Measurements from ENCODE around the gene BLMH. TPM values are rescaled to one million over a fixed set of nuclear protein-coding genes. Genes with fewer than 3 reads are reported as not detected.
A peak's percentile ranks its signal among the peaks of the same experiment; 100 is the strongest.
"Not testable (repeated sequence)": the region's sequence is repeated elsewhere in the genome, so short reads cannot be mapped to it uniquely, and the experiment has no call there.

Gene BLMH
- total RNA-seq, 2 donors from 2014 or later = 38.3 to 54.7 TPM

DNA sequence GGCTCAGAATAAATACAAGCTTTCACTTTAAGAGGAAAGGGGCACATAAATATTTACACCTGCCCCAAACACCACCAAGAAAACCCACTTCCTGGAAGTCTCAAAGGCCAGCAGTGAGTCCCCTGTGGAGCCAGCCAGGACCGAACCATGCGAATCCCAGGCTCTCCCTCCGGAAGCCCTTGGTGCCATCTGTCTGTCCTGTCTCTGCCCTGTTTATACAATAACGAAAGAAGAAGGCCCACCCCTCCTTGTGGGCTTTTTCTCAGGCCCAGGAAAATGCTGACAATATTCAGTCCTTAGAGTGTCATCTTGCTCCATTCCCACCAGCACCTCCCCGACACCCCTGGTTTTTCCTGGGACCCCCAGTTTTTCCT is 52.7 kb downstream of the BLMH start:
- ATAC-seq (no peak), DNase-seq (ENCODE audit: low spot score in 2 of 2) (no peak)
- no peaks in the 10 kb centered on the region for H3K9me3 Mint-ChIP-seq
- no peak overlapping the region for H3K27ac Mint-ChIP-seq
- H3K36me3 Mint-ChIP-seq = peaks cover 0 to 4% of the 10 kb centered on the region in 2 donors

DNA sequence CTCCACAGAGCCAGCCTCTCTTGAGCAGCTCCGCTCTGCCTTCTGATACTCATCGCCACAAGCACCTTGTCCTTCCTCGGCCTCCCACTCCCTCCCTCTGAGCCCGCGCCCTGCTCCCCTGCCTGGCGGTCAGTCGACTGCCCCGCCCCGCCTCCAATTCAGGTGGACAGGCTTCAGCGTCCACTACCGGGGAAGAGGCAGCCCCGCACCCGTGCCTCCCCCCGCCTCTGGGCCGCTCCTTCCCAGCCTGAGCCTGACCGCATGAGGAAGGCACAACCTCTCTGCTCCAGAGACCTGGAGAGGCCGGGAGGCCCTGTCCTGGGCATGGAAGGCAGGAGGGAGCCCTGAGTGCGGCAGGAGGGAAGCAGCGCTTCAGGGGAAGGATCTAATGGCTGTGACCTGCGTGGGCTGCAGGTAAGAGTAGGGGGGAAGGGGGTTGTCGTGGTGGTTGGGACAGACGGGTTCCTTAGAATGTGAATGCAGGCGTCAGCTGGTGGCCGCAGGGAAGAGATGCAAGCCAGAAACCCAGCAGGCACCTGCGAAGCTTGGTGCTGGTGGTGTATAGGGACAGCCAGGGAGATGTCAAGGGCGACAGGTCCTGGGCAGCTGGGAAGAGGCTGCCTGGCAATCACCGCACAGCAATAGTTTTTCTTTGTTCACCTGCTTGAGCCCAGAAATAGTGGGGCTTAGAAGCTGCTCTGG is 53.2 kb downstream of the BLMH start:
- Mint-ChIP-seq H3K27ac (no peak overlapping the region), H3K36me3 (peaks cover 0 to 4% of the 10 kb centered on the region in 2 donors)

DNA sequence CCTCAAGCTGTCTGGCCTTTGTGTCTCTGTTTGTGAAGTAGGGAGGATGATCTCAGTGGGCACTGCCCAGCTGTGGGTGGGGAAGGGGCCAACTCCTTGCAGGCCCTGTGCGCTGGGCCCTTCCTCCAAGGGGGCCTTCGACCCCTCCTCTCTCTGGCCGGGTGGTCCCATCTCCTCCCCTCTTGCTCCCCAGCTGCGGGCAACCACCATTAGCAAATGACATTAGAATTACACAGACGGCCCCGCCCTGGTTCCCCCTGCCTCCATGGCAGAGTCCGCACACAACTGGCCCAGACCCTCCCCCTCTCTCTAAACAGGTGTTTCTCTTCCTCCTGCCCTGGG is 53.8 kb downstream of the BLMH start:
- no peak for DNase-seq (ENCODE audit: low spot score in 2 of 2)
- no peak overlapping the region for H3K27ac Mint-ChIP-seq
- ATAC-seq = no peak

More for the DNA sequence above, 53.2 kb downstream of the BLMH start:
- ATAC-seq (no peak), DNase-seq (ENCODE audit: low spot score in 2 of 2) (no peak)
- no peaks in the 10 kb centered on the region for H3K9me3 Mint-ChIP-seq

DNA sequence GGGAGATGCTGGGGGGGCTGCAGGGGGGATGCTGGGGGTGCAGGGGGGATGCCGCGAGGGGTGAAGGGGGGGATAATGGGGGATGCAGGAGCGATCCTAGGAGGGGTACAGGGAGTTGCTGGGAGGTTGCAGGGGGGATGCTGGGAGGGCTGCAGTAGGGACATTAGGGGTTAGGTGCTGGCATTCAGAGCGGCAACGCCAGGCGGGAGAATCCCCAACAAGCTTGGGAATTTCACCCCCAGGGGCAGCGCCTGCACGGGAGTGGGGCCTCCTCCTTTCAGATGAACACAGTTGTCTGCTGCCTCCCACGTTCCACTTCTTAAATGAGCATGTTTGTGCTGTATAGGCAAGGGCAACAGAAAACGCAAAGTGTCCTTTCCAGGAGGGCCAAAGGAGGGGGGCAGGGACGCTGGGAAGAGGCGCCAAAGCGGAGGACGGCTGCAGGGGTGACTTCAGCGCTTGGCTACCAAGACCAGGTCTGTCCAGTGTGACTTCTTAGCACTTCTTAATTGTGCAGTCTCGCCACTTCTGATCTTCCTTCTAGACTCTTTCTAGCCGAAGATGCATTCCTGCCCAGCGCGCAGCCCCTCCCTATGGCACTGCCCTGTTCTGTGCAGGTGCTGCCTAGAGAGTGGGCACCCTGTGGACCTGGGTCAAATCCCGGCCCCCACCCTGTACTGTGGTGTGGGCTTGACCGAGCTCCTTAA is 54.3 kb downstream of the BLMH start:
- H3K9me3 Mint-ChIP-seq = no peaks in the 10 kb centered on the region
- ATAC-seq (peak in 1 of 2 donors; percentile 15), DNase-seq (ENCODE audit: low spot score in 2 of 2) (no peak)
- H3K27ac Mint-ChIP-seq = no peak overlapping the region
- H3K36me3 Mint-ChIP-seq = peaks cover 0 to 4% of the 10 kb centered on the region in 2 donors

More for the DNA sequence above, 53.8 kb downstream of the BLMH start:
- Mint-ChIP-seq H3K9me3 (no peaks in the 10 kb centered on the region), H3K36me3 (peaks cover 0 to 4% of the 10 kb centered on the region in 2 donors)

DNA sequence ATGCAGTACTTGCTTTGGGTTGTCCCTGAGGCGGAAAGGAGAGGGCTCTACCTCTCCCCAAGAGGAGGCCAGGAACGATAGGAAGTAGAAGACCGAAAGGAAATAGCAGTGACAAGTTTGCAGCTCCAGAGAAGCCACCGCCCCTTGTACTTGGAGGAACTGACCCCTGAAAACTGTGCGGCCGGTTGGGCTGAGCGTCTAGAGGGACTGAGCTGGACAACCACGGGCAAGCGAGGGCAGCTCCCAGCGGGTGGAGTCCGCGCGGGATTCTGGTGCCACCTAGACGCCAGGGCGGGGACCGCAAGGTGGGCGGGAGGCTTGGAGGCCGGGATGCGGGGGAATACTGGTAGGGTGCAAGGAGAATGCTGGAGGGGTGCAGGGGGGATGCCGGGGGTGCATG is 55.0 kb downstream of the BLMH start:
- peak in 1 of 2 donors; percentile 46 for ATAC-seq
- Mint-ChIP-seq H3K9me3 (no peaks in the 10 kb centered on the region), H3K27ac (no peak overlapping the region), H3K36me3 (peaks cover 0 to 4% of the 10 kb centered on the region in 2 donors)
- DNase-seq (ENCODE audit: low spot score in 2 of 2) = peak in 1 of 2 donors; percentile 29

DNA sequence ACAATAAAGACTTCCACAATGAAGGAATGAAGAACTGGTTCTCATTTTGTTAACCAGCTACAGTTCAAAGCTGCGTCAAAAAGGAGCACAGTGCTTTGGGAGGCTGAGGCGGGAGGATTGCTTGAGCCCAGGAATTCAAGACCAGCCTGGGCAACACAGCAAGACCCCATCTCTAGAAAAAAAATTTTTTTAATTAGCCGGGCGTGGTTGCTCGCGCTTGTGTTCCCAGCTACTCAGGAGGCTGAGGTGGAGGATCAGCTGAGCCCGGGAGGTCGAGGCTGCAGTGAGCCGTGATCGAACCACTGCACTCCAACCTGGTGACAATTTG is 55.5 kb downstream of the BLMH start:
- H3K36me3 Mint-ChIP-seq = peaks cover 0 to 4% of the 10 kb centered on the region in 2 donors
- DNase-seq (ENCODE audit: low spot score in 2 of 2) (no peak), ATAC-seq (no peak)
- no peak overlapping the region for H3K27ac Mint-ChIP-seq
- no peaks in the 10 kb centered on the region for H3K9me3 Mint-ChIP-seq

DNA sequence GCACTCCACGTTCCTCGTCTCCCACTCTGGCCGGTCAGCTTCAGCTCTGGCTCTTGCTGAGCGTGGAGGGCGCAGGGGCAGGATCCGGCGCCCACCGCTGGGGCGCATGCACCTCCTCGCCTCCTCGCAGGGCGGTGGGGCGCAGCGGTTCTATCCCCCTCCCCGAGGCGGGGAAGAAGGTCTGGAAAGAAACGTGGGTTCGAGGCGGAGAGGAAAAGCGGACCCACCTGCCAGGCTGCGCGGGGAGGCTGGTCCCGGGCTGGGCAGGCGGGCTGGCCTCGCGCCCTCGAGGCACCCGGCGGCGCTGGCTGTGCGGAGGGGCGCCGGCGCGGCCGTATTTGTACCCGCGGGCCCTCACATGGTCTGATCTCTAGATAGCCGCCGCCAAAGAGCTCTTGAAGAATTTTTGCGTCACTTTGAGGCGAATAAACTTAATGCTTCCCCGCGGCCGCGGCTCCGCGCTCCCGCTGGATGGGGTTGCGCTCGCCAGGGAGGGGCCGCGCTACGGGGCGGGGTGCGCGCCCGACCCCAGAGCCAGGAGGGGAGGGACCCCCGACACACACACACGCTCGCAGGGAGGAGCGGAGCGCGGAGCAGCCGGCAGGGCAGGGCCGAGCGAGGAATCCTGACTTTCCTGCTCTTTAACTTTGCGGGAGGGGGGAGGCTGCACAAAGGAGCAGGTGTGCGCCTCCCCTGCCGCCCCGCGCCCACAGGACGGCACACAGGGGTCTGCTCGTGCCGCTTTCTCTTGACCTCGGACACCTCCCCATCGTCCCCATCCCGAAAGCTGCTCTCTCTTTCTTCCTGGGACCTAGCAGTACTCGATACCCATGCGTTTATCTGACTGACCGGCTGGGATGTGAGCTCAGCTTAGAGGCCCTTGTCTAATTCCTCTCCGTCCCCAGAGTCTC is 56.1 kb downstream of the BLMH start, which contains the start of gene SLC6A4:
TSS of gene SLC6A4 (minus strand) at position 312 of the 911 bp plus-strand sequence. CDS start 13,739 bp downstream, outside the sequence.
- DNase-seq (ENCODE audit: low spot score in 2 of 2) (no peak), ATAC-seq (peak in 1 of 2 donors; percentile 35)
- Mint-ChIP-seq H3K27ac (no peak within 1 kb of the TSS), H3K36me3 (peaks cover 0 to 4% of the 10 kb centered on the region in 2 donors), H3K9me3 (no peaks in the 10 kb centered on the region)

DNA sequence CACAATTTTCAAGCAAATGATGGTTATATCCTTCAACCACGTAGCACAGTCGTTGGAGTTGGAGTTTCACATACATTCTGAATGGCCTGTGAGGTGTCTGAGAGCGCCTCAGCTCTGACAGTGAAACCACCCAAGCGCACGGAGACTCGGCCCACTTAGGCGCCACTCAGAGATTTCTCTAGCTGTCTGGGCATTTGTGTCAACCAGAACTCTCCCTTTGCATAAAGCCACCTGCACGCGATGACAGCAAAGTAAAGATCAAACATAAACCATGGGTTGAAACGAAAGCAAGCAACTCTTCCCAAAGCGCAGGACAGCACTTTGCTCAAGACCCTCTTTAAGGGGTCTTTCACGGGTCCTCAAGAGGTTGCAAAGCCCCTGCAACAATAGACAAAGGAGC is 56.8 kb downstream of the BLMH start:
- H3K27ac Mint-ChIP-seq = no peak overlapping the region
- no peaks in the 10 kb centered on the region for H3K9me3 Mint-ChIP-seq
- peak in 1 of 2 donors; percentile 44 for ATAC-seq
- no peak for DNase-seq (ENCODE audit: low spot score in 2 of 2)
- H3K36me3 Mint-ChIP-seq = peaks cover 0 to 4% of the 10 kb centered on the region in 2 donors

DNA sequence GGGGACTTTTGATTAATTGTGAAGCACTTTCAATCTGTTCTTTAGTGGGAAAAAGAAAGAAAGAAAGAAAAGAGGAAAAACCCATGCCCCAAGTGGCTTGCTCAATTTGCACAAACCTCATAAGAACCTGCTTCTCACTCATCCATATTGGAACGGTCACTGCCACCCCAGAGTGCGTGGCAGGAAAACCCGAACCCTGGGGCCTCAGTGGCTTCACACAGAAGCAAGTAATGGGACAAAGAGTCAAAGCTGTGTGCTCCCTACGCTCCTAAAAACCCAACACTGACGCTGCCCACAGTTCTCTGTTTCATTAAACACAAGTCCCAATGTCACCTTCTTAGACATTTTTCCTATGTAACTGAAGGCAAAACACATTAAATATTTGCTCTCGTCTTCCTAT is 57.4 kb downstream of the BLMH start:
- DNase-seq (ENCODE audit: low spot score in 2 of 2) (no peak), ATAC-seq (no peak)
- Mint-ChIP-seq H3K9me3 (no peaks in the 10 kb centered on the region), H3K27ac (no peak overlapping the region), H3K36me3 (peaks cover 0 to 4% of the 10 kb centered on the region in 2 donors)

DNA sequence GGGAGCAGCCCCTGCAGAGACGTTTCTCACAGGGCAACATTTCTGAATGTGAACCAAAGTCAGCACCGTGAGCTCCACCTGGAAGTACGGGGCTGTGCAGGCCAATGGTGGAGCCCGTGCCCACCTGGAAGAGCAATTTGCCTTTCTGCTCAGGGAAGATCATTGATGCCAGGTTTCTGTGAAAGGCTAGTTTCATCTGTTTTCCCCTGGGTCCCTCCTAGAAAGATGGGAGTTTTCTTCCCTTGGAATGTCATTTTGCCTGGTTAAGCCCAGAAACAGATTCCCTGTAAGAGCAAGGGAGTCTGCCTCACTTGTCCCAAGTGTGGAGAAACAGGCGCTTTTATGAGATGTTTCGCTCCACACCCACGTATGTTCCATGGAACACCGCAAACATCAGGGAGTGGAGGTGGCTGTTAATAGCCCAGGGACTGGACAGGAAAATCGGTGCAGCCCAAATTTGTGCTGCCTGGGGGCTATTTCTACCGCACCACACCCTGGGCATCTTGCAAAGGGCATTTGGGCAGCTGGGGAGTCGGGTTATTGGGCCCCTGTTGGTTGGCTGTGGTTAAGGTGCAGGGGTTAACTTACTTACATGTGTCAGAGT is 58.8 kb downstream of the BLMH start:
- no peak for ATAC-seq
- Mint-ChIP-seq H3K36me3 (peaks cover 0 to 4% of the 10 kb centered on the region in 2 donors), H3K27ac (no peak overlapping the region), H3K9me3 (no peaks in the 10 kb centered on the region)
- no peak for DNase-seq (ENCODE audit: low spot score in 2 of 2)

DNA sequence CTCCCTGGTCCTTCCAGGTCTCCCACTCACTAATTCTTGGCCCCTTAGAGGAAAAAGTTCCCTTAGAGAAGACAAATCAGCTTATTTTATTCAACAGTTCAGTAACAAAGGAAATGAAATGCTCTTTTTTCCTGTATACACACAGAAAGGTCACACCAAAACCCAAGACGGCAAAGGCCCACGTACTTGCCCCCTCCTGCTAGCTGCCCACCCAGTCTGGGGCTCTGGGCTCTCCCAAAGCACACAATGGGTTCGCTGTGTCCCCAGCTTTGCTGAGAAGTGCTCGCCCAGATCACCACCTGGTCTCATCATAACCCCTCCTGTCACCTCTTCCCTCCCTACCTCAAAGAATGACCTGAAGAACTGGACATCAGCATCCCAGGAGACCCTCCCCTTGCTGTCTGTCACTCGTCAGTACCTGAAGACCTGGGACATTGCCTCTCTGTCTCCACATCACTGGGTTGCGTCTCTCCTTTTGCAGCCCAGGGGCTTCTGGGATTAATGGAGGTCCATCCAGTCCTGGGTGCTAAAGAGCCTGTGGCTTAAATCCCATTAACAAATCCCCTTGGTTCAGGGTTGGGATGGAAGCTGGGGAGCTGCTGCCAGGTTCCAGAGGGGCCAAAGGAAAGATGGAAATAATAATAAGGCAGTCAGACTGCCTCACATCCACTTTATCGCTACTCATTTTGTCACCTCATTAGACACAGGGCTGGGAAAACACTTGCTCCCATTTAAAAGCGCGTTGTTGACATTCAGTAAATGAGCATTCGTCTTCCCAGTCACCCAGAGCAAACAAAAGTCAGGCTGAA is 59.5 kb downstream of the BLMH start:
- ATAC-seq (no peak), DNase-seq (ENCODE audit: low spot score in 2 of 2) (no peak)
- Mint-ChIP-seq H3K36me3 (peaks cover 0 to 4% of the 10 kb centered on the region in 2 donors), H3K27ac (no peak overlapping the region), H3K9me3 (no peaks in the 10 kb centered on the region)

DNA sequence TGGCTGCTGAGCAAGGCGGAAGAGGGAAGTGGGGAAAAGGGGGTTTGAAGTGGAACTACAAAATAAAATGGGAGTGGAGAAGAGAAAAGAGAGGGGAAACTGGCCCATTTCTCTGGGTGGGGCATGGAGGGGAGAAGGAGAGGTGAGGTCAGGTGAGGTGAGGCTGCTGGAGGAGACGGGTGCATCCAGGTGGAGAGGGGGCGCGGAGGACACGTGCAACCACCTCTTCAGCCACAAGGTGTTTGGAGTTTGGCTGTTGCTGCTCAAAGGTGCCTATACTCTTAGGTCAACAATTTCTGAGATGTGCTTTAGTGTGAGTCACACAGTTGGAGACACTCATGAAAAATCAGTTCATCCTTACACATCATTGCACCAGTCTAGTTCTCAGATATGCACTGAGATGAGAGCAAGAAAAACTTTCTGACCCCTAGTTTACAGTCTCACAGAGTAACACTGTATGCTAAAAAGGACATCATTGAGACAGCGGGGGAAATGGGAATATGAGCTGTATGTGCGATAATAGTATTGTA is 61.1 kb downstream of the BLMH start:
- peak overlapping the region in 1 of 2 donors; percentile 24 for H3K27ac Mint-ChIP-seq
- peaks cover 0 to 4% of the 10 kb centered on the region in 2 donors for H3K36me3 Mint-ChIP-seq
- no peaks in the 10 kb centered on the region for H3K9me3 Mint-ChIP-seq
- DNase-seq (ENCODE audit: low spot score in 2 of 2) (no peak), ATAC-seq (no peak)

DNA sequence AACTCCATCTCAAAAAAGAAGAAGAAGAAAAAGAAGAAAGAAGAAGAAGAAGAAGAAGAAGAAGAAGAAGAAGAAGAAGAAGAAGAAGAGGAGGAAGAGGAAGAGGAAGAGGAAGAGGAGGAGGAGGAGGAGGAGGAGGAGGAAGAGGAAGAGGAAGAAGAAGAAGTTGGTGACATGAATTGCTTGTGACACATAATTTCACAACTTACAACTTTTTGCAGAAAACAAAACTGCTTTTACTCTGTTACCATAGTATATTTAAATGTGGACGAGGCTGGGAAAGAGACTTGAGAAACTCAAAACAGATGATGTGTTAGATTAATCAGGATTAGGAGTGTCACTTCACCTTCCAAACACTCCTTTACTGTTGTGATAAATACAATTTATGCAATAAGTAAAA is 61.7 kb downstream of the BLMH start:
- H3K36me3 Mint-ChIP-seq; H3K9me3 Mint-ChIP-seq; ATAC-seq; DNase-seq (ENCODE audit: low spot score in 2 of 2): not testable (repeated sequence)
- peak overlapping the region in 1 of 2 donors; percentile 70 for H3K27ac Mint-ChIP-seq

DNA sequence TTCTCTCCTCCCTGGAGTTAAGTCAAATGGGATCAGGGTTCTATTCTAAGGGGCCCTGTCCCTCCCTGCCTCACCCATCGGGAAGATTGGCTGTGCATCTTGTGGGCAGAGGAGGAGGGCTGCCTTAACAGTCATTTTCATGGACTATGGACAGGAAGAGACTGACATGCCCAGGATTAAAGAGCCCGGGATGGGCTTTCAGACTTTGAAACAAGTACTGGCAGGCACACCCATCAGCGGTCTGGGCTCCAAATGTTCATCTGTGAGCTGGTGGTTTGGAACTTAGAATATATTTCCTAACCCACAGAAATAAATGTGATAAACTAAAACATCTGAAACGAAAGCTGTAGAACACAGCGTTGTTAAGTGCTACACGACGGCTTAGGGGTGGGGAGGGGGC is 62.7 kb downstream of the BLMH start:
- no peak overlapping the region for H3K27ac Mint-ChIP-seq
- no peak for DNase-seq (ENCODE audit: low spot score in 2 of 2)
- no peaks in the 10 kb centered on the region for H3K9me3 Mint-ChIP-seq
- no peak for ATAC-seq
- no peaks in the 10 kb centered on the region for H3K36me3 Mint-ChIP-seq

DNA sequence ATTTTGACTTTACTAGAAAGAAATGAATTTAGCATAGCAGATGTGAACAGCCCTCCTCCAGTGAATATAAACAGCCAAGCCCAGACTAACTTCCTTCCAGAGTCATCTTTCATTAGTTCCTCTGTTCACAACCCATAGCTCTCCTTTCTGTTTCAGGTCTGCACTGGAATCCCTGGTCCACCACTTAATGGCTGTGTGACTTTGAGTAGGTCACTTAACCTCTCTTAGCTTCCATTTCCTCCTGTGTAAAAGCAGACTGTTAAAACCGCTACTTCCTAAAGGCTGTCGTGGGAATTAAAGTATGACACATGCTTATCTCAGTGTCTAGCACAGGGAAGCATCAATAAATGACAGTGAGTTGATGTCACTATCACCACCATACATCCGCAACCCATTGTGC is 63.7 kb downstream of the BLMH start:
- H3K36me3 Mint-ChIP-seq = no peaks in the 10 kb centered on the region
- no peak for ATAC-seq
- no peaks in the 10 kb centered on the region for H3K9me3 Mint-ChIP-seq
- DNase-seq (ENCODE audit: low spot score in 2 of 2) = no peak
- H3K27ac Mint-ChIP-seq = no peak overlapping the region

DNA sequence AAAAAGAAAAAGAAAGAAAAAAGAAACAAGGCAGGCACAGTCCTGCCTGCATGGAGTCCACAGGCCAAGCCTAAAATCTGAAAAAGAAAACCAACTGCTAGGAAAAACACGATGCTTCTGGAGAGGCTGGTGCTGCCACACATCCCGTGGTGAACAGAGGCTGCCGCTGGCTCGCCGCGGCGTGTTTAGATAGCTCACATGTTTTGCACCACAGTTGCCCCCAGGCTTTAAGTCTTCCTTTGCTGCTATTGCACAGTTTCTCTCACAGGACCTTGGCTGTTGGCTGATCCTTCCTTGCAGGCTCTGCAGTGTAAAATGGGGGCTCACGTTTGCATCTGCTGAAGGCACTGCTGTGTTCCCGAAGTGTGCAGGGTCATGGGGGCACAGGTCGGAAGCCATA is 64.9 kb downstream of the BLMH start:
- H3K27ac Mint-ChIP-seq = no peak overlapping the region
- ATAC-seq (no peak), DNase-seq (ENCODE audit: low spot score in 2 of 2) (no peak)
- no peaks in the 10 kb centered on the region for H3K9me3 Mint-ChIP-seq
- H3K36me3 Mint-ChIP-seq = no peaks in the 10 kb centered on the region
